Eye (tissue), 1 donor: ENCODE results near the gene MAMLD1.

ENCODE experiments used
- DNase-seq: peaks from one replicate; pipeline ENCODE4 v3.0.0-alpha.2; 2015

The MAMLD1 gene

DNA sequence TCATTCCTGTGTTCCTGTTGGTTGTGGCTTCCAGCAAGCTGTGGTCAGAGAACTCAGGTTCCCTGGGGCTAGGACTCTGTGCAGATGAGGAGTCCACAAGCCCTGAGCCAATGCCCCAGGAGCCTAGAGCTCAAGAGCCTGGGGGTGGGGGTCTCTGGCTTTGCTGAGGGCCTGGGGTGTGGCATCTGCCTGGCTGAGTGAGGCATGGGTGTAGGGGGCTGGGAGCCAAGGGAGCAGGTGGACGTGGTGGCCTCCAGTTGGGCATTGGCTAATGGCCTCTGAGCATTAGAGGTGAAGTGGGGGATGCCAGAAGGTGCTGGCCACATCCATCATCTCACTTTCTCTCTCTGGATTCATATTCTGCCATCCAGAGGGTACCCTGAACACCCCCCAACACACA is 5.3 kb upstream of the MAMLD1 start:
- no peak for DNase-seq

GRCh38 chrX:150358651-150359050 is 4.5 kb upstream of the MAMLD1 start:
- no peak for DNase-seq

DNA sequence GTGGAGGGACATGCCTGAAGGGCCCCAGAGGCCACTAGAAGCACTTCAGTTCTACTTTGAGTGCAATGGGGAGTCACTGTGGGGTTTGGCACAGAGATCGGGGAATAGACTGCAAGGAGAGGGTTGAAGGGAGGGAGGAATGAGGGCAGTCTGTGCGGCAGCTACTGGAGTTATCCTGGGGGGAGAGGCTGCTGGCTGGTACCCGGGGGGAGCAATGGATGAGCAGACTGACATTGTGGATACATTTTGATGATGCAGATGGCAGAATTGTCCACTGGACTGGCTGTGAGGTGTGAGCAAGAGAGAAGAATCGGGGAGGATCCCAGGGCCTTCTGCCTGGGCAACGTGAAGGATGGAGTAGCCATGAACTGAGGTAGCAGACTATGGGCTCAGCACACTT is 2.8 kb upstream of the MAMLD1 start:
- no peak for DNase-seq

DNA sequence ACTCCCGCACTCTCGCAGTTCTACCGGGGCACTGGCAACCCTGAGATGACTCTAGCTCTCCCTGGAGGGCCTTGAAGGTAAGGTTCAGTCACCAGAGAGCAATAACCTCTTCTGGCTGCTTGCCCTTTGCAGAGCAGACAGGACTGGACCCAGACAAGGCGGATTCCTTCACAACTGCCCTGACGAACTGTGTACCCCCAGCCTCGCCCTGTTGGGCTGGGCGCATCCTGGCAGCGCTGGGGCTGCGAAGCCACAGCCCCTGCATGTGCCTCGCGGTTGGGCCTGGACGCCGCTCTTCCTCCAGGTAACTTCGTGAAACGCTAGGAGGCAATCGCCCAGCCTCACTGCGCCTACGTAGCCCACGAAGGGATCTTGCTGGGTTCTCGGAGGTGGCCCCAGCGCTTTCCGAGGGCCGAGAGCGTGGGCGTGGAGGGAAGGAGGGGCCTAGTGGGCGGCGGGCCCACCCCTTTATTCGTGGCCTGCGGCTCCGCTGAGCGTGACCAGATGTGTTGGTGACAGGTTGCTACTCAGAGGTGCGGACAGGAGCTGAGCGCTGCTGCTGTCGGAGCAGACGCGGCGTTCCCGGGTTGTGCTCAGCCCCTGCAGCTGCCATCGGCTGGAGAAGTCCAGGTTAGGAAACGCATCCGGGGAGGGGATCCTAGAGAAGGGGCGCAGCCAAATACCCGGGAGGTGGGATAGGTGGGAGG is 1.9 kb upstream of the MAMLD1 start:
- peak; percentile 43 for DNase-seq

DNA sequence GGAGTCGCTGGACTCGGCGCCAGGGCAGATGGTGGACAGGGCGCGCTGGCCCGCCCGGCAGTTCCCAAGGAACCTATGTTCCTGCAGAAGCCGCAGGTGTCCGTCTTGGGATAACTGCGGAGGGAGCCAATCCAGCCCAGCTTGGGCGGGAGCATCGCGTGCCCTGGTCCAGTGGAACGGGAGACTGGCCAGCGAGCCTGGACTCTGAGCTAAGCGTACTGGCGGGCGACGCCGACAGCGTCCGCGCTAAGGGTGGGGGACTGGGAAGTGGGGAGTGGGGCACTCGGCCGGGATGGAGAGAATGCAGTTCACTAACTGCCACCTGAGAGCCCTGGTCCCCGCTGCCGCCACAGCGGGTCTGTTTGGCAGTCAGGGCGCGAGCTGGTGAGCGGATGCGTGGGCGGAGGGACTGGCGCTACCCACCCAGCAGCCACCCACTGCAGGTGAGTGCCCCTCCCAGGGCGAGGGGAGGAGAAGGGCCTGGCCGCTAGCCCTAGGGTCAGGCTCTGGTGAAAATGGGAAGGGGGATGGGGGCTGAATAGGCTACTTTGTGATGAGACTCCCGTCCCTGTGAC is 1.3 kb upstream of the MAMLD1 start:
- peak; percentile 39 for DNase-seq

DNA sequence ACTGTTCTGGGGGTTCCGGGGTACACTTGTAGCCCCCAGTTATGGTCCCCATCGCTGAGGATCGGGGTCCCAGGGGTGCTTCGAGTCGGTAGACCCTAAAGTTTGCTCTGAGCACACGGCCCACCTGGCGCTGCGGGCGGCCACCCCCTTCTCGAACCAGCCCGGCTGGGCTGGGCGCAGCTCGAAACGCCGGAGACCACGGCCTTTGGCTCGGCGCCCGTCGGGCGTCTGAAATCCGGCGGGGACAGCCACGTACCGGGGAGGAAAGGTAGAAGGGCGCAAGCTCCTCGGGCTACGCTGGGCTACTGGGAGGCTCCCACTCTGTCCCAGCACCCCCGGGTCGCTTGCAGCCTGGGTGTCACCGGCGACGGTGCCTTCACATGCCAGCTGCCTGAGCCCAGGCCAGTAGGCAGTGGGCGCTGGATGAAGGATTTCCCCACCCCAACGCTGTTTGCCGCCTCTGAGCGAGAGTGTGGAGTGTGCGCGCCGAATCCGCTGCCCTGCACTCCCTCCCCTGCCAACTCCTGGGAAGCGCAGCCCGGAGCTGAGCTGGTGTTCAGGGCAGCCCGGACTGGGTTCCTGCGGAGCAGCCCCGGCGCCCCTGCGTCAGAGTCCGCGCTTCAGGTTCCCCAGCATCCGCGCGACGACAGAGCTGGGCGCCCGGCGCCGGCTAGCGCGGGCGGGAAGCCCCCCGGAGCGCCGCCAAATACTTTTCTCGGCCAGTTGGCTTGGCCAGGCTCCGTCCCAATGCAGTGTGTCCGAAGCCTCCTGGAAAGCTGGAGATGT is 637 bp downstream of the MAMLD1 start:
- DNase-seq: peak; percentile 72

- DNase-seq: peak; percentile 70
These were observed 1.4 kb downstream of the MAMLD1 start for GRCh38 chrX:150364347-150365050.

DNA sequence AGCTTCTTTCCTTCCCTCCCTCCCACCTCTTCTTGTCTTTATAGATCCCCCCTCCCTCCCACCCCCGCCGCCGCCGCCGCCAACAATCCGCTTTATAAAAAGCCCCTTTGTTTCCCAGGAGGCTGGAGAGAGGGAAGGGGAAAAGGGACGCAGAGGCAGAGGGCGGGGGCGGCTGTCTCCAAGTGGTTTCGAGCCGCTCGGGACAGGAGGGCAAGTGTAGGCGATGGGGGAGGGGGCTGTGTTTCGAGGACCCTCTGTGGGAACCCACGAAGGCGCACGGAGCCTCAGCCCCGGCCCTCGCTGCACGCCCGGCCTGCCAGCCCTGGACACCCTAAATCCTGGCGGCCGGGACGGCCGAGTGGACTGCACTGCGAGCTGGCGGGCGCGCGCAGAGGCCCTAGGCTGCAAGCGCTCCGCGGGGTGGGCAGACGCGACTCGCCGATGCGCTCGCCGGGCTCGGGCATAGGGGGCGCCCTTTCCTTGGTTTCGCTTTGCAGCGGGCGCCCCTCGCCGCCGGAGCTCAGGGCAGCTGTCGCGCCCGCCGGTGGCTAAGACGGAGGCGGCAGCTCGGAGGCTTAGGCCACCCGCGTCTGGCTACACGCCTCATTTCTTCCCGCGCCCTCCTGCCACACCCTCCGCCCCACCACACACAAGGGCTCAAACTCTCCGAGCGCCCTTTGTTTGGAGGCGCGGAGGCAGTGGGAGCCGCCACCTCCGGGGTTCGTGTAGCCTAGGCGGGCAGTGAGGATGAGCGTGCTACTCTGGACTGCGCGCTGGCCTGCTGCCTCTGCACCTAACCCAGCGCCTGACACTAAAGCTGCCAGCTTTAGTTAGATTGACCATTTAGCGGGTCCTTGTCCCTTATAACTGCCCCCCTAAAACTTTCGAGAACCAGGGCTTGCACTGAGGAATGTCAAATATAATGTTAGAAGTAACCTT is 2.2 kb downstream of the MAMLD1 start:
- DNase-seq: peak; percentile 90

DNA sequence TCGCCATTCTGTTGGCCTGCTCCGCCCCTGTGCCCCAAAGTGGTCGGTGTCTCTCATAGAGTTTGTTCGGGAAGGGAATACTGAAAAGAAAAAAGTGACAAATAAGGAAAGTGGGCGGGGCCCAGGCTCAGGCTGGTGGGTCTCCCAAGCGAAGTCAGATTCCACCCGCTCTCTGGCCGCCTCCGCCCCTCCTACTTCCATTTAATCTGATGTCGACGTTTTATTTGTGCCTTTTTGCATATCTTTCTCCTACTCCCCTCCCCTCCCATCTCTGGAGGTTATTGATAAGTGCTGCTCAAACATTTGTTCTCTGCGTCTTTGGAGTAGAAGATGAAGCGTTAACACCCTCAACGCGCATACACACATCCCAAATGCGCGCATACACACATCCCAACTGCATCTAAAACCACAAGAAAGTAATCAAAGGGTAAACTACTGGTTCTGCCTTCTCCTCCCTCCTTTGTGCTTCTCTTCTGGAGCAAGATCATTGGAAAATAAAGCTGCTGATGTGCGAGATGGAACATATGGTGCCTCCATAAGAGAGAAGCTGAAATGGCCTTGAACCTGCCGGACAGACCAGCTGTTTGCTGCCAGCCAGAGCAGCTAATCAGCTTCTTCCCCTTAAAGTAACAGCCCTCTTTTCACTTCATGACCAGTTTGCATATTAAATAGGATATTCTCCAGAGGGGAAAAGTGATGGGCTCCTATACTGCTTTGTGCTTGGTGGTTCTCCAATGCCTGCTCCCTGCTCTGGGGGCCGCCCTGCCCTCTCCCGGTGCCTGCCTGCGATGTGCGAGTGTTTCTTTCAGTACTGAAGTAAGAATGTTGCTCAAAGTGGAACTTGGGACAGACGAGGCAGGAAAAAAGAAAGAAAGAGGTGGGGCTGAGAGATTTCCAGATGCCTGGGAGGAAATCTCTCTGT is 3.1 kb downstream of the MAMLD1 start:
- peak; percentile 81 for DNase-seq

DNA sequence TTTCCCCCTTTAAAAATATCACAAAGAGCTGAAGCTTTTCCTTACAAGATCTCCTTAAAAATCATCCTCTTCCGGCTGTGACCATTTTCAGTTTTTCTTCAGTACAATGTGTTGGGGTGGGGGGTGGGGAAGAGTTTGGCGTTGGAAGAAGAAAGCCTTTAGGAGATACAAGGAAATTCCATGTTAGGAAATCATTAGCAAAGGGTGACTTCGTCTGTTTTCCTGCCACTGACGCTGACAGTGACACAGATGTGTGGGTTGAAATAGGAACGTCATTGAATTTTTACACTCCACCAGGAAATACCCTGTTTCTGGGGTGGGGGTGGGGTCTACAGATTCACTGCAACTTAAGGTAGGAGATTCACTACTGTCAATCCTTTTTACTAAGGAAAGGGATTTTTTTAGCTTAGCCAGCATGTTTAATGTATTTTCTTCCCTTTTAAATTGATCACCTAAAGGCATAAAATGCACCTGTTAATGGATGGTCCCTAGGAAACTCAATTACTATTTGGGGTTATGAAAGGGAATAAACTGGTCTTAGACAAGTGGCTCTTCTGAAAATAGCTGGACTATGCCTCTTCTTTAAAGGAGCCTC is 3.9 kb downstream of the MAMLD1 start:
- DNase-seq: peak; percentile 38

DNA sequence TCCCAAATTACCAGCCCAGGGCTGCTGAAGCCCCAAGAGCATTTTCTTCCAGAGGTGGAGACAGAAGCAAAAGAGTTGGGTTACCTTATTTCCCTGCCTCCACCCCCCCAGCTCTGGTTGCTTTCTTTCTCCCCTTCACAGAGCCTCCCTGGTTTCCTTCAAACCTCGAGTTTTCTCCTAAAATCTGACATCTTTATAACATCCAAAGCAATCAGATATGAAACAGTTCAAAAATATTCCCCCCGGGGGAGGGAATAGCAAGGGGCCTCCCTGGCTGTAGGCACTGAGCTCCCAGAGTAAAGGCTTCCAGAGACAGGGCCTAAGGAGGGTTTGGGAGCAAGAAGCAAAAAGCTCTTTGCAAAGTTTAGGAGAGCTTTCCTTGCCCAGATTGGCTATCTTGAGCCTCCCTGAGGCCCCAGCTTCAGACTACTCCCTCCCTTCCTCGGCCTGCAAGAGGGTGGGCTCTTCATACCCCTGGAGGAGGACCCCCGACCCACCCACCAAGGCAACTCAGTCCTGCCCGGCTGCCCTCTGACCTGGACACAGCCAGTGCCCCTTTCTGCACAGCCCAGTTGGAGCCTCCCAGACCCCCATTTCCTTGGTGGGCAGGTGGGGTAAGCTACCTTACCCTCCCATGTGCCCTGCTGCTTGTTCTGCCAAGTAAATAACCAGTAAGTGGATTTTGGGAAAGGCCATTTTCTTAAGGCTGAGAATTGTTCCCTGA is 7.6 kb downstream of the MAMLD1 start:
- DNase-seq: no peak

DNA sequence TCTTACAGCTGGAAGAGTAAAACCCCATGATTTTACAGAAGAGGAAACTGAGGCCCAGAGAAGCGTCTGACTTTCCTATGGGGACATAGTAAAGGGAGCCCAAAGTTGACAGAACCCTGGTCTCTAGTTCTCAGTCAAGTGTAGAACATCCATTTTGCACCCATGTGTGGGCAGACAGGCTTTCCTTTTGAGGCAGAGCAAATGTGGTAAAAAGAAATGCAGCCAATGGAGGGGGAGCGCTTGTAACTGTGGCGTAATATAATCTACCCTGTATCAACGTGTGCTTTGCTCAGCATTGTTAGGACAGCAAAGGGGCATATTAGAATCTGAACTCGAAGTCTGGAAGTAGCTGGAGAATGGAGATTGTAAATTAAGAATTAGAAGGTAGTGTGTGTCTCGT is 8.8 kb downstream of the MAMLD1 start:
- no peak for DNase-seq

DNA sequence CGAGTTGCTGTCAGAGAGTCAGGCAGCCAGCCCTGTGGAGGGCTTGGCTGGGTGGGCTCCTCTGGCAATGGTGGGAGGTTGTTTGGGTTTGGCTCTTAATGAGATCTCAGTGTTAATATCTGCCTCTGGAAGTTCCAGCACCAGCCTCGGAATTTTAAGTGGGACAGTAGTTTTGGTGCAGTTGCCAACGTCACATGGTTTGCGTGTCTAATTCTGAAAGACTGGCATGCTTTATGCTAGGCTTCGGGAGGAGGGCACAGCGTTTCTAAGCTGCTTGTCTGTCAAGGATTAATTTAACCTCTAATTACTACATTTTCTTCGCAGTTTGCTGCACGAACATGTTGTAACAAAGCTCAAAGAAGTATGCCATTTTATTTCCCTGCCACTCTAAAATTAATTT is 9.2 kb downstream of the MAMLD1 start:
- DNase-seq: no peak

DNA sequence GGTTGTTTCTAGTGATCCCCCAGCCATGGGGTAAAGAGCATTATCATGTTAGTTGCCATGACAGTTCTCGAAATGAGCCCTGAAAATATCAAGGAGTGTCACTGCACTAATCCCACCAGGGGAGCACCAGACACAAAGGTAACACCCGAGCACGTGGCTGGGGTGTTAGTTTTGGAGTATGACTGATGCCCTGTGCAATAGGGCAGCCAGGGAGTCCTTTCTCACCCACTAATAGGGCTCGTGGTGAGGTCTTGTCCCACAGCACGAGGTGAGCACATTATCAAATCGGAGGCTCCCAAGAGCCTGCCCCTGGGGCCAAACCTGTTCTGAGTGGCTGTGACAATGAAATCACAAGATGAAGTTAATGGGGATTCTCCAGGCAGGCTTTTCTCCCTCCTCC is 9.6 kb downstream of the MAMLD1 start:
- DNase-seq: no peak

DNA sequence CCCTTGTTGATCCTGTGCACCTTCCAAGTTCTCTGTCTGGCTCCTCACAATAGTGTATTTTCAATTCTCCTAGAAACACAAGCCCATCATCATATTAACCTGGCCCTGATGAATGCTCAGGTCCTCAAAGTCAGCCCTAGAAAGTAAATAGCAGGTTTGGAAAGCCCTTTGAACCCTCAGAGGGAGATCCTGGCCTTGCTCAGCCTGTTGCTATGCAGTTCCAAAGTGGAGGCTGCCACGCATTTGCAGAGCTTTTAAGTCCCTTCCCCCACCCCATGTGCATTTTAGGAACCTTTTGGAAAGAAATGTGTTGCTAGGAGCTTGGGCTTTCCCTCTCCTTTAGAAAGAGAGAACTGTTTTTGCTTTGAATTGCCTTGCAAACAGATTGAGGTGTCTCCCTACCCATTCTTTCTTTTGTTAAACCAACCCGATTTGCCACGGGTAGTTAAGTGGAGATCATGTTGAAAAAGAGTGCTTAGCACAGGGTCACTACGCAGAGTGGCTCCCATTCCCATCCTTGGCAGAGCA is 12.2 kb downstream of the MAMLD1 start:
- DNase-seq: no peak

DNA sequence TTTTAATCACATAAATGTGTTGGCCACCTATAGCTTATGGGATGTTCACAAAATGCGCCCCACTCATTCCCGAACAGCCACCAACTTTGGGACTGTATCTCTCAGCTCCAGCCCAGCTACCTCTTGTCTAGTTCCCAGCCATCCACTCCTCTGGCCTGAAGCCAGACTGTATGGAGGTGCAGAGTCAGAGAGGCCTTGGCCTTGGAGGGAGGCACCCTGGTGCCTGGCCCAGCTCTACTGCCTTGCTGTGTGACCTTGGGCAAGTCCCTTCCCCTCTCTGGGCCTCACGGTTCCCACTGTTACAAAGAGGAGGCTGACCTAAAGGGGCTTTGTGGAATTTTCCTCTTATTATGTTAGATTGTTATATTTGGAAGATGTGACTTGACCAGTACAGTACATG is 13.9 kb downstream of the MAMLD1 start:
- DNase-seq: no peak

- peak; percentile 16 for DNase-seq
These were observed 41.9 kb downstream of the MAMLD1 start for GRCh38 chrX:150405006-150405405.

- DNase-seq: no peak
These were observed 42.5 kb downstream of the MAMLD1 start for GRCh38 chrX:150405576-150405975.

DNA sequence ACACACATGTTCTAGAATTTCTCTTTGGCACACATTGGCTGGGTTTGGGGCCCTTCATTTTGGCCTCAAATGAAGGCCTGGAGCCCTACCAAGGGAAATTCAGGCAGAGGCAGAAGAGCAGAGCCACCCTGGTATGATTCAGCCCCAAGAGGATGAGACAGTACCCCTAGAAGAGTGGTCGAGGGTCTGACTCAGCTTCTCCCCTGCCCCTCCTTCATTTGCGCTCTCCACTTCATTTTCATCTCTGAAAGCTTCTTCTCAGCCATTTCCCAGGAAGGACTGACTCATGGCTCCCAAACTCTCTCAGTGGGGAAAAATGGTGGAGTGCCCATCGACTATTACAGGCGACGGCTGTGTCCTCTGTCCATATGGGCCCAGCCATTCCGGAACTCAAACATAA is 43.5 kb downstream of the MAMLD1 start:
- no peak for DNase-seq

DNA sequence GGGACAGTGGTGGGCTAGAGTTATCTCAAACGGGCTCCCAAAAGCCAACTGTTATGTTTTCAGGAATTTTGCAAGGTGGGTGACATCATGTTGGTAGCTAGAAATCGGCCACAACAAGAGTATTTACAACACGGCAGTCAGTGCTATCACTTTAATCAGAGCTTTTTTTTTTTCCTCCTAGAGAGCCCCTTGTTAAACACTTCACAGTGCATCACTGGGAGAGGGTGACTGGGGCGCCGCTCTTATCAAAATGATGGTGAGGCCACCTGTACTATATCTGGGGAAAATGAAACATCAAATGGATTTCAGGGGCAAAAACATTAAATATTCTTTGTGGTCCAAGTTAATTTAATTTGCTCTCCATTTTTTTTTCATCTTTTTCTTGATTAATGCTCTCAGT is 44.9 kb downstream of the MAMLD1 start:
- DNase-seq: no peak
